GM19035 (cell line): ENCODE measurements around the gene CACNG3.

ENCODE experiments used
- ATAC-seq: cut with Tn5 transposase; IDR thresholded peaks from one replicate; pipeline ENCODE4 v1.9.1; 2021; ENCODE audit not compliant: unreplicated experiment

CACNG3 gene

GRCh38 chr16:24381470-24382118, 125.5 kb downstream of the CACNG3 start:
- ATAC-seq, result no peak

GRCh38 chr16:24382762-24383407, 126.8 kb downstream of the CACNG3 start:
- no peak for ATAC-seq

- ATAC-seq, result no peak
Measured at GRCh38 chr16:24394341-24394740, 138.2 kb downstream of the CACNG3 start.

- ATAC-seq, result no peak
Measured at GRCh38 chr16:24396350-24397271, 140.5 kb downstream of the CACNG3 start.

- ATAC-seq, result no peak
Measured at GRCh38 chr16:24409045-24409444, 152.9 kb downstream of the CACNG3 start.
